Keratinocyte (primary cell): ENCODE data around the gene THSD7B. TPM values are rescaled to one million over a fixed set of nuclear protein-coding genes. Genes with fewer than 3 reads are reported as not detected.

Source experiments
- DNase-seq: peaks from one replicate; pipeline ENCODE4 v3.0.0-alpha.2; 2011; ENCODE audit warnings: low read depth, missing footprints, low spot score
- FAIRE-seq: peaks from 2 replicates; lab custom pipeline; 2011; peaks lifted over from hg19 to GRCh38; lab: Jason Lieb, UNC
- H2AFZ ChIP-seq: 2 replicates; pipeline ENCODE4 v1.6.0; 2012; ENCODE audit warnings: low read length, control low read depth, inconsistent platforms; ENCODE audit not compliant: control insufficient read depth
- H3K27ac ChIP-seq: 2 replicates; pipeline ENCODE4 v1.5.1; 2011; ENCODE audit warnings: low read length; ENCODE audit not compliant: control insufficient read depth, insufficient read depth
- H3K27me3 ChIP-seq: 3 replicates; pipeline ENCODE4 v1.6.0; 2011; ENCODE audit warnings: low read length; ENCODE audit not compliant: control insufficient read depth, insufficient read depth; ENCODE audit errors: extremely low read depth
- H3K36me3 ChIP-seq, 2 experiments: 2 replicates in 1 of 2; 3 replicates in 1 of 2; pipeline ENCODE4 v1.5.1; 2011; ENCODE audit warnings: low read length in 2 of 2, mild to moderate bottlenecking in 1 of 2; ENCODE audit not compliant: control insufficient read depth in 2 of 2, insufficient read depth in 2 of 2; ENCODE audit errors: extremely low read depth in 1 of 2
- H3K4me1 ChIP-seq: 3 replicates; pipeline ENCODE4 v1.5.1; 2011; ENCODE audit warnings: low read length; ENCODE audit not compliant: control insufficient read depth, insufficient read depth; ENCODE audit errors: extremely low read depth
- H3K4me2 ChIP-seq: 3 replicates; pipeline ENCODE4 v1.6.0; 2011; ENCODE audit warnings: low read depth, low read length; ENCODE audit not compliant: control insufficient read depth, insufficient read depth; ENCODE audit errors: extremely low read depth
- H3K4me3 ChIP-seq, 3 experiments: fragments of 200-600 bp in 1 of 3; sonication (generic) in 1 of 3; 2 replicates in 2 of 3; 3 replicates in 1 of 3; pipeline ENCODE4 v1.5.1; 2011 to 2016; ENCODE audit warnings: low read length in 3 of 3, mild to moderate bottlenecking in 3 of 3, control low read depth in 2 of 3, inconsistent platforms in 1 of 3, low read depth in 1 of 3, mixed read lengths in 1 of 3, mixed run types in 1 of 3, moderate library complexity in 1 of 3; ENCODE audit not compliant: control insufficient read depth in 2 of 3, insufficient read depth in 2 of 3; ENCODE audit errors: extremely low read depth in 1 of 3
- H3K79me2 ChIP-seq: 2 replicates; pipeline ENCODE4 v1.6.0; 2012; ENCODE audit warnings: low read length; ENCODE audit not compliant: control insufficient read depth, insufficient read depth
- H3K9ac ChIP-seq: 3 replicates; pipeline ENCODE4 v1.6.0; 2011; ENCODE audit warnings: low read length; ENCODE audit not compliant: control insufficient read depth, insufficient read depth; ENCODE audit errors: extremely low read depth
- H3K9me1 ChIP-seq: 3 replicates; pipeline ENCODE4 v1.6.0; 2011; ENCODE audit warnings: low read length; ENCODE audit not compliant: control insufficient read depth, insufficient read depth; ENCODE audit errors: extremely low read depth
- H3K9me3 ChIP-seq: 2 replicates; pipeline ENCODE4 v1.5.1; 2012; ENCODE audit warnings: low read depth, low read length; ENCODE audit not compliant: control insufficient read depth
- H4K20me1 ChIP-seq: 3 replicates; pipeline ENCODE4 v1.6.0; 2011; ENCODE audit warnings: low read length; ENCODE audit not compliant: control insufficient read depth, insufficient read depth; ENCODE audit errors: extremely low read depth
- CTCF ChIP-seq, 3 experiments: IDR thresholded peaks in 1 of 3; conservative IDR thresholded peaks in 1 of 3; optimal IDR thresholded peaks in 1 of 3; 2 replicates in 2 of 3; 3 replicates in 1 of 3; pipeline versions ENCODE3 to v1.5.1; 2011; ENCODE audit warnings: low read length in 3 of 3, mild to moderate bottlenecking in 3 of 3, moderate library complexity in 2 of 3, control low read depth in 1 of 3, inconsistent platforms in 1 of 3; ENCODE audit not compliant: insufficient read depth in 2 of 3; ENCODE audit errors: extremely low read depth in 1 of 3
- EZH2 ChIP-seq: IDR thresholded peaks from one replicate; pipeline ENCODE4 v1.6.1; 2012; ENCODE audit warnings: inconsistent platforms, mild to moderate bottlenecking, low read length, moderate library complexity
- dilution Hi-C: fragments of 300-500 bp; cut with MboI; formaldehyde crosslinking; loops from one replicate; pipeline ENCODE4 v1.7.0; 2020; ENCODE audit warnings: low sequenced_read_pairs; ENCODE audit not compliant: extremely low pct_ligation_motif_present
- polyA plus RNA-seq, 5 experiments: library from polyadenylated mRNA; depleted of rRNA in 3 of 5; stranded (reverse) in 3 of 5; stranded (forward) in 1 of 5; unstranded in 1 of 5; fragments of >200 nt; gene quantifications; 1 replicate in 1 of 5; 2 replicates in 3 of 5; 3 replicates in 1 of 5; pipeline versions ENCODE4 v1.2.1 to v1.2.3, GENCODE V29; 2011 to 2012; ENCODE audit warnings: missing spikeins in 2 of 5, low read depth in 1 of 5, low replicate concordance in 1 of 5

The THSD7B gene
- polyA plus RNA-seq, 1 donor (not counting 4 experiments of a cell fraction or from before 2014, with no cell fraction given) = 0.04 TPM

GRCh38 chr2:137654046-137654445 is 888.7 kb downstream of the THSD7B start:
- no peak overlapping the region for H2AFZ ChIP-seq
- no peak for DNase-seq
- no peaks in the 10 kb centered on the region for H4K20me1 ChIP-seq
- H3K4me3 ChIP-seq = no peak overlapping the region
- H3K9me3 ChIP-seq = no peaks in the 10 kb centered on the region
- H3K4me1 ChIP-seq = no peaks in the 10 kb centered on the region
- H3K9me1 ChIP-seq = no peaks in the 10 kb centered on the region
- H3K27me3 ChIP-seq = no peaks in the 10 kb centered on the region
- H3K4me2 ChIP-seq = no peak overlapping the region
- FAIRE-seq = no peak
- TF ChIP-seq CTCF (optimal IDR thresholded peaks at IDR 0.05 in 1 of 3, IDR thresholded peaks at IDR 0.05 in 1 of 3, conservative IDR thresholded peaks at IDR 0.05 in 1 of 3; ENCODE audit: extremely low read depth in 1 of 3, insufficient read depth in 2 of 3, low read length in 3 of 3) (no peak), EZH2 (no peak)
- no peak overlapping the region for H3K9ac ChIP-seq
- no peaks in the 10 kb centered on the region for H3K36me3 ChIP-seq
- dilution Hi-C loops = no loop called here
- no peak overlapping the region for H3K27ac ChIP-seq
- no peaks in the 10 kb centered on the region for H3K79me2 ChIP-seq

- no peak for TF ChIP-seq CTCF (optimal IDR thresholded peaks at IDR 0.05 in 1 of 3, IDR thresholded peaks at IDR 0.05 in 1 of 3, conservative IDR thresholded peaks at IDR 0.05 in 1 of 3; ENCODE audit: extremely low read depth in 1 of 3, insufficient read depth in 2 of 3, low read length in 3 of 3)
- TF ChIP-seq EZH2 = no peak
- Histone ChIP-seq H4K20me1 (no peaks in the 10 kb centered on the region), H3K27me3 (no peaks in the 10 kb centered on the region)
Measured at GRCh38 chr2:137655814-137656213, 890.5 kb downstream of the THSD7B start.

More at GRCh38 chr2:137655814-137656213, 890.5 kb downstream of the THSD7B start:
- dilution Hi-C loops = no loop called here
- H3K36me3 ChIP-seq = no peaks in the 10 kb centered on the region
- no peak for DNase-seq
- no peak overlapping the region for H2AFZ ChIP-seq
- no peaks in the 10 kb centered on the region for H3K9me3 ChIP-seq
- no peak overlapping the region for H3K9ac ChIP-seq
- H3K9me1 ChIP-seq = no peaks in the 10 kb centered on the region
- no peak for FAIRE-seq
- H3K79me2 ChIP-seq = no peaks in the 10 kb centered on the region
- no peak overlapping the region for H3K4me2 ChIP-seq
- H3K27ac ChIP-seq = no peak overlapping the region
- H3K4me1 ChIP-seq = no peaks in the 10 kb centered on the region
- no peak overlapping the region for H3K4me3 ChIP-seq
